Astrocyte of the spinal cord (primary cell): ENCODE results near the gene CFAP299.
A peak's percentile ranks its signal among the peaks of the same experiment; 100 is the strongest.

Source experiments
- DNase-seq: peaks from one replicate; pipeline ENCODE4 v3.0.0; 2011; ENCODE audit warnings: low read depth, low spot score
- H3K4me3 ChIP-seq: 2 replicates; pipeline ENCODE4 v1.5.1; 2011; ENCODE audit warnings: low read depth, mild to moderate bottlenecking, low read length, moderate library complexity
- CTCF ChIP-seq: IDR thresholded peaks from 2 replicates; pipeline ENCODE4 v1.5.1; 2012; ENCODE audit warnings: low read depth, mild to moderate bottlenecking, low read length, inconsistent platforms
- in situ Hi-C: cut with HindIII; loops from 2 replicates; pipeline ENCODE4 v1.10.0; 2017; ENCODE audit warnings: low sequenced_read_pairs

CFAP299 gene

GRCh38 chr4:80710748-80711451 is 375.4 kb downstream of the CFAP299 start:
- DNase-seq = no peak
- H3K4me3 ChIP-seq = no peak overlapping the region
- TF ChIP-seq CTCF = no peak
- in situ Hi-C loops = no loop called here

- no peak for DNase-seq
- no peak overlapping the region for H3K4me3 ChIP-seq
- no peak for TF ChIP-seq CTCF
- in situ Hi-C loops = no loop called here
Measured at GRCh38 chr4:80711956-80712355, 376.4 kb downstream of the CFAP299 start.

GRCh38 chr4:80713409-80713808 is 377.9 kb downstream of the CFAP299 start:
- no peak for TF ChIP-seq CTCF
- in situ Hi-C loops = no loop called here
- no peak overlapping the region for H3K4me3 ChIP-seq
- DNase-seq = peak; percentile 11

GRCh38 chr4:80717204-80717603 is 381.7 kb downstream of the CFAP299 start:
- no peak overlapping the region for H3K4me3 ChIP-seq
- no peak for DNase-seq
- in situ Hi-C loops = no loop called here
- no peak for TF ChIP-seq CTCF

- H3K4me3 ChIP-seq = no peak overlapping the region
- no peak for TF ChIP-seq CTCF
- no peak for DNase-seq
- in situ Hi-C loops = no loop called here
Measured at GRCh38 chr4:80726471-80726870, 390.9 kb downstream of the CFAP299 start.

GRCh38 chr4:80730158-80730557 is 394.6 kb downstream of the CFAP299 start:
- in situ Hi-C loops = no loop called here
- H3K4me3 ChIP-seq = no peak overlapping the region
- no peak for TF ChIP-seq CTCF
- DNase-seq = no peak
